ENCODE results near the gene NCOA5. TPM values are rescaled to one million over a fixed set of nuclear protein-coding genes. Genes with fewer than 3 reads are reported as not detected.

The NCOA5 gene
- total and polyA plus RNA-seq, 9 of the 15 experiments (the other 6 are each of a cell fraction or from before 2014, with no cell fraction given) = 3.9 to 22.8 (median 13.8) TPM

DNA sequence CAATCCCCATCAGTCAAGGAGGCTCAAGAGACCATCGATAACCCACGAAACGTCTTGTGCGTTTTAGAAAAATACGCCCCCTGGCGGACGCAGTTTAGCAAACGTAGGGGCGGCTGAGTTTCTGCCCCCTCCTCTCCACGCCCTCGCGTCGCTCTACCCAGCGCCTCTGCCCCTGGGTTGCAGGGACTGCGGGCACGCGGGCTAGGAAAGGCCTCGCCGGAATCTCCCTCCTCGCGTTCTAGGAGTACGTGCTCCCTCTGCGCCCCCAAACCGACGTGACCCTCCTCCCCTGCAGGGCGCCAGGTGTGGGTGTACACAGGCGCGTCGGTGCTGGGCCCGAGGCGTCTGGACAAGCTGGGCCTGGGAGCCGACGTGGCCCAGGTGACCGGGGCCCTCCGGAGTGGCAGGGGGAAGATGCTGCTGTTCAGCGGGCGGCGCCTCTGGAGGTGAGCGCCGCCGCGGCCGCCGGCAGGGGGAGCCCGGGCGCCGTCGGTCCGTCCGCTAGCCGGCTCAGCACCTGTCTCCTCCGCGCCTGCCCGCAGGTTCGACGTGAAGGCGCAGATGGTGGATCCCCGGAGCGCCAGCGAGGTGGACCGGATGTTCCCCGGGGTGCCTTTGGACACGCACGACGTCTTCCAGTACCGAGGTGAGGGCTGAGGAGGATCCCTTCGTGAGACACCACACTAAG, 75.8 kb downstream of the NCOA5 start (continued):
- TF ChIP-seq GTF2B (IDR thresholded peaks at IDR 0.05; ENCODE audit: extremely low read depth, insufficient read length) (no peak), NBN (IDR thresholded peaks at IDR 0.05; ENCODE audit: low read depth) (peak; percentile 18; the same call in 1 of the 2 replicates), MYBL2 (IDR thresholded peaks at IDR 0.05; ENCODE audit: low read depth) (no peak), MYBL2 (CRISPR knock-in tag; IDR thresholded peaks at IDR 0.05; ENCODE audit: borderline replicate concordance) (no peak), ZNF347 (CRISPR knock-in tag; IDR thresholded peaks at IDR 0.05; ENCODE audit: low read depth) (no peak), PHF20 (IDR thresholded peaks at IDR 0.05; ENCODE audit: partially characterized antibody) (no peak), MTF1 (CRISPR knock-in tag; IDR thresholded peaks at IDR 0.05; ENCODE audit: borderline replicate concordance) (no peak), NR2C2 (CRISPR knock-in tag; IDR thresholded peaks at IDR 0.05) (no peak), NR2C2 (tag; IDR thresholded peaks at IDR 0.05) (no peak), SETDB1 (IDR thresholded peaks at IDR 0.05; ENCODE audit: low read length) (no peak), ZBTB1 (CRISPR knock-in tag; IDR thresholded peaks at IDR 0.05; ENCODE audit: borderline replicate concordance, low read depth) (no peak), HMG20A (CRISPR knock-in tag; conservative IDR thresholded peaks at IDR 0.05) (no peak), NRF1 (conservative IDR thresholded peaks at IDR 0.05 in 1 of 2, IDR thresholded peaks at IDR 0.05 in 1 of 2) (peak; percentile 31 to 44; a peak in 3 of 4 replicates), MAZ (CRISPR knock-in tag; conservative IDR thresholded peaks at IDR 0.05 in 1 of 2, IDR thresholded peaks at IDR 0.05 in 1 of 2) (peak; percentile 41 to 70; a peak in 3 of 4 replicates), ZNF263 (CRISPR knock-in tag; IDR thresholded peaks at IDR 0.05; ENCODE audit: borderline replicate concordance) (peak; percentile 83), NKRF (IDR thresholded peaks at IDR 0.05; ENCODE audit: borderline replicate concordance) (no peak), EGR1 (conservative IDR thresholded peaks at IDR 0.05) (peak; percentile 34), ESRRA (IDR thresholded peaks at IDR 0.05; ENCODE audit: borderline replicate concordance, low read depth) (0 out of 2 replicates have a peak, but pooled peaks have one; percentile 11), ZNF217 (CRISPR knock-in tag; IDR thresholded peaks at IDR 0.05) (no peak)
- TF ChIP-seq, protein P1, sequence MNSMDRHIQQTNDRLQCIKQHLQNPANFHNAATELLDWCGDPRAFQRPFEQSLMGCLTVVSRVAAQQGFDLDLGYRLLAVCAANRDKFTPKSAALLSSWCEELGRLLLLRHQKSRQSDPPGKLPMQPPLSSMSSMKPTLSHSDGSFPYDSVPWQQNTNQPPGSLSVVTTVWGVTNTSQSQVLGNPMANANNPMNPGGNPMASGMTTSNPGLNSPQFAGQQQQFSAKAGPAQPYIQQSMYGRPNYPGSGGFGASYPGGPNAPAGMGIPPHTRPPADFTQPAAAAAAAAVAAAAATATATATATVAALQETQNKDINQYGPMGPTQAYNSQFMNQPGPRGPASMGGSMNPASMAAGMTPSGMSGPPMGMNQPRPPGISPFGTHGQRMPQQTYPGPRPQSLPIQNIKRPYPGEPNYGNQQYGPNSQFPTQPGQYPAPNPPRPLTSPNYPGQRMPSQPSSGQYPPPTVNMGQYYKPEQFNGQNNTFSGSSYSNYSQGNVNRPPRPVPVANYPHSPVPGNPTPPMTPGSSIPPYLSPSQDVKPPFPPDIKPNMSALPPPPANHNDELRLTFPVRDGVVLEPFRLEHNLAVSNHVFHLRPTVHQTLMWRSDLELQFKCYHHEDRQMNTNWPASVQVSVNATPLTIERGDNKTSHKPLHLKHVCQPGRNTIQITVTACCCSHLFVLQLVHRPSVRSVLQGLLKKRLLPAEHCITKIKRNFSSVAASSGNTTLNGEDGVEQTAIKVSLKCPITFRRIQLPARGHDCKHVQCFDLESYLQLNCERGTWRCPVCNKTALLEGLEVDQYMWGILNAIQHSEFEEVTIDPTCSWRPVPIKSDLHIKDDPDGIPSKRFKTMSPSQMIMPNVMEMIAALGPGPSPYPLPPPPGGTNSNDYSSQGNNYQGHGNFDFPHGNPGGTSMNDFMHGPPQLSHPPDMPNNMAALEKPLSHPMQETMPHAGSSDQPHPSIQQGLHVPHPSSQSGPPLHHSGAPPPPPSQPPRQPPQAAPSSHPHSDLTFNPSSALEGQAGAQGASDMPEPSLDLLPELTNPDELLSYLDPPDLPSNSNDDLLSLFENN (IDR thresholded peaks at IDR 0.05; ENCODE audit: low read depth in 2 of 2, low read length in 2 of 2) = no peak
- TF ChIP-seq, protein P2, sequence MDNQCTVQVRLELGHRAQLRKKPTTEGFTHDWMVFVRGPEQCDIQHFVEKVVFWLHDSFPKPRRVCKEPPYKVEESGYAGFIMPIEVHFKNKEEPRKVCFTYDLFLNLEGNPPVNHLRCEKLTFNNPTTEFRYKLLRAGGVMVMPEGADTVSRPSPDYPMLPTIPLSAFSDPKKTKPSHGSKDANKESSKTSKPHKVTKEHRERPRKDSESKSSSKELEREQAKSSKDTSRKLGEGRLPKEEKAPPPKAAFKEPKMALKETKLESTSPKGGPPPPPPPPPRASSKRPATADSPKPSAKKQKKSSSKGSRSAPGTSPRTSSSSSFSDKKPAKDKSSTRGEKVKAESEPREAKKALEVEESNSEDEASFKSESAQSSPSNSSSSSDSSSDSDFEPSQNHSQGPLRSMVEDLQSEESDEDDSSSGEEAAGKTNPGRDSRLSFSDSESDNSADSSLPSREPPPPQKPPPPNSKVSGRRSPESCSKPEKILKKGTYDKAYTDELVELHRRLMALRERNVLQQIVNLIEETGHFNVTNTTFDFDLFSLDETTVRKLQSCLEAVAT (IDR thresholded peaks at IDR 0.05) = no peak
